ENCODE results near the gene PSEN2.
A peak's percentile ranks its signal among the peaks of the same experiment; 100 is the strongest.

The PSEN2 gene

GRCh38 chr1:226865590-226865989 lies 4.8 kb upstream of the PSEN2 start:
- DNase-seq, result no peak

- DNase-seq, result no peak
Observed at GRCh38 chr1:226867461-226868054, 2.9 kb upstream of the PSEN2 start.

GRCh38 chr1:226868726-226869125 lies 1.7 kb upstream of the PSEN2 start:
- DNase-seq, result no peak

GRCh38 chr1:226870026-226870400 lies 403 bp upstream of the PSEN2 start:
- DNase-seq, result no peak

- DNase-seq, result no peak
Observed at GRCh38 chr1:226871636-226872327, 1.4 kb downstream of the PSEN2 start.

GRCh38 chr1:226872437-226872836 lies 2.0 kb downstream of the PSEN2 start:
- peak; percentile 20 for DNase-seq

- no peak for DNase-seq
Observed at GRCh38 chr1:226873771-226874578, 3.6 kb downstream of the PSEN2 start.

- peak; percentile 26 for DNase-seq
Observed at GRCh38 chr1:226874579-226875425, 4.4 kb downstream of the PSEN2 start.

GRCh38 chr1:226875641-226876295 lies 5.4 kb downstream of the PSEN2 start:
- DNase-seq, result no peak

GRCh38 chr1:226877669-226878068 lies 7.3 kb downstream of the PSEN2 start:
- DNase-seq, result no peak

GRCh38 chr1:226880372-226881287 lies 10.2 kb downstream of the PSEN2 start:
- no peak for DNase-seq

- DNase-seq, result no peak
Observed at GRCh38 chr1:226881515-226882185, 11.2 kb downstream of the PSEN2 start.

- peak; percentile 48 for DNase-seq
Observed at GRCh38 chr1:226882187-226882586, 11.8 kb downstream of the PSEN2 start.

GRCh38 chr1:226882631-226883409 lies 12.4 kb downstream of the PSEN2 start:
- DNase-seq, result peak; percentile 19

GRCh38 chr1:226883630-226884029 lies 13.2 kb downstream of the PSEN2 start:
- DNase-seq, result no peak

- no peak for DNase-seq
Observed at GRCh38 chr1:226884116-226884625, 13.8 kb downstream of the PSEN2 start.

GRCh38 chr1:226884966-226885820 lies 14.8 kb downstream of the PSEN2 start:
- no peak for DNase-seq

- no peak for DNase-seq
Observed at GRCh38 chr1:226886122-226886901, 15.9 kb downstream of the PSEN2 start.
